ENCODE data around the gene CCDC33.

The CCDC33 gene

DNA sequence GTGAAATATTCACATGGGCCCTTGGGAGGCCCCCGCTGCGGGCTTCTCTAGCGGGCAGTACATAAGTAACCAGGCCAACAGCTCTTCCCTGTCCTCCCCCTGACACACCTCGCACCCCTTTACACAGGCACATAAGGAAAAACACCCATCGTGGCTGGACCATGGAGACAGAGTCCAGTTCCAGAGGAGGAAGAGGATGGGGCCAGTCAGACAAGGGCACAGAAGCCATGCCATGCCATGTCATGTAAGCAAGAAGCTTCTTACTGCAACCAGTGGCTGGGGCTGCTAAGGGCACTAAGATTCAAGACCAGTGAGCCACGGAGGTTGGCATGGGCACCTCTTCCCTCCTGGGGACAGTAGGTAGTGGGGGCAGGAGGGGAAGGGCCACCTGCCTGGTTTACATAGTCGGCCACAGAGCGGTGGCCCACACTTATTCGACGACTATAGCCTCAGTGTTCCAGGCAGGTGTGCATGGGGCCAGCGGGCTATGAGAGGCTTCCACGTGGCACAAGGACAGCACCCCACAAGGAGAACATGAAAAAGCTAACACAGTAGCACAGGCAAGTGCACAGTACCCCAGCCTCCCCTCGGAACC lies 137.0 kb downstream of the CCDC33 start:
- TF ChIP-seq, protein P1, sequence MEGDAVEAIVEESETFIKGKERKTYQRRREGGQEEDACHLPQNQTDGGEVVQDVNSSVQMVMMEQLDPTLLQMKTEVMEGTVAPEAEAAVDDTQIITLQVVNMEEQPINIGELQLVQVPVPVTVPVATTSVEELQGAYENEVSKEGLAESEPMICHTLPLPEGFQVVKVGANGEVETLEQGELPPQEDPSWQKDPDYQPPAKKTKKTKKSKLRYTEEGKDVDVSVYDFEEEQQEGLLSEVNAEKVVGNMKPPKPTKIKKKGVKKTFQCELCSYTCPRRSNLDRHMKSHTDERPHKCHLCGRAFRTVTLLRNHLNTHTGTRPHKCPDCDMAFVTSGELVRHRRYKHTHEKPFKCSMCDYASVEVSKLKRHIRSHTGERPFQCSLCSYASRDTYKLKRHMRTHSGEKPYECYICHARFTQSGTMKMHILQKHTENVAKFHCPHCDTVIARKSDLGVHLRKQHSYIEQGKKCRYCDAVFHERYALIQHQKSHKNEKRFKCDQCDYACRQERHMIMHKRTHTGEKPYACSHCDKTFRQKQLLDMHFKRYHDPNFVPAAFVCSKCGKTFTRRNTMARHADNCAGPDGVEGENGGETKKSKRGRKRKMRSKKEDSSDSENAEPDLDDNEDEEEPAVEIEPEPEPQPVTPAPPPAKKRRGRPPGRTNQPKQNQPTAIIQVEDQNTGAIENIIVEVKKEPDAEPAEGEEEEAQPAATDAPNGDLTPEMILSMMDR (IDR thresholded peaks at IDR 0.05; ENCODE audit: control insufficient read depth, extremely low read depth, insufficient read depth) = no peak
- no peak for DNase-seq (ENCODE audit: low read depth)
- peak overlapping the region; percentile 77; the same call in 1 of the 2 replicates for H3K4me3 ChIP-seq (ENCODE audit: low read depth, low read length)

DNA sequence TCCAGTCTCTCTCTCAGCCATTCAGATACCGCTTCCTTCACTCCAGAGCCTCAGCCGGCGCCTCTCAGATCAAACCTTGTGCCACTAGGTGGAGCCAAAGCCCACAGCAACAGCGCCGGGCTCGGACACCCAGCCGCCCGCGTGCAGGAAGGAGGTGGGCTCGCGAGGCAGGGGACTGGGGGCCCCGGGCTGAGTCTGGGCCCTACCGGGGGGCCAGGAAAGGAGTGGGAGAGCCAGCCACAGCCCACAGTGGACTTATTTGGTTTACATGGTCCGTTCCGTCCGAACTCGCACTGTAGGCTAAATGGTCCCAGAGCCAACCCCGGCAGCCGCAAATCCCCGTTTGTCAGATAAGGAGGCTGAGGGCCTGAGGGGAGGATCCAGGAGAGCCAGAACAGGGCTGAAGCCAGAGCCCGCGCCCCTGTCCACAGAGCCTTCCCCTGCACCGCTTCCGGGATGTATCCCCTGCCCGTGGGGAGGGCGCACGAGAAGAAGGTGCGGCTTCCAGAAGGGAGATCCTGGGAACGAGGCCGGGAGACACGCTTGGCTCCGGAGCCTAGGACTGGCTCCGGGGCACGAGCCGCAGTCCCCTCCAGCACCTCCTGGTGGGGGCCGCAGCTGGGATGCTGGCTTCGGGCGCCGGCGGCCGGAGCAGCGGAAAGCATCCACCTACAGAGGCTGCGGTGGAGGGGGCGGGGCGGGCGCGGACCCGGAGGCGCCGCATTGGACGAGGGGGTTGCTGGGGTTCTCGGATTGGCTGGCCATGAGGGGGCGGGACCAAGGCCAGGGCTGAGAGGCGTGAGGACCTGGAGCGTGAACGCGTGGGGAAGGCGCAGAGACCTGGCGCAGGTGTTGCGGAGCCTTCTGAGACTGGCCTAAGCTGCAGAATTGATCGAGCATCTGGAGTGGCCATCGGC lies 137.9 kb downstream of the CCDC33 start:
- DNase-seq (ENCODE audit: low read depth) = peak; percentile 77
- peak overlapping the region; percentile 77 for H3K4me3 ChIP-seq (ENCODE audit: low read depth, low read length)
- TF ChIP-seq, protein P1 (IDR thresholded peaks at IDR 0.05; ENCODE audit: control insufficient read depth, extremely low read depth, insufficient read depth) = peak; percentile 89

DNA sequence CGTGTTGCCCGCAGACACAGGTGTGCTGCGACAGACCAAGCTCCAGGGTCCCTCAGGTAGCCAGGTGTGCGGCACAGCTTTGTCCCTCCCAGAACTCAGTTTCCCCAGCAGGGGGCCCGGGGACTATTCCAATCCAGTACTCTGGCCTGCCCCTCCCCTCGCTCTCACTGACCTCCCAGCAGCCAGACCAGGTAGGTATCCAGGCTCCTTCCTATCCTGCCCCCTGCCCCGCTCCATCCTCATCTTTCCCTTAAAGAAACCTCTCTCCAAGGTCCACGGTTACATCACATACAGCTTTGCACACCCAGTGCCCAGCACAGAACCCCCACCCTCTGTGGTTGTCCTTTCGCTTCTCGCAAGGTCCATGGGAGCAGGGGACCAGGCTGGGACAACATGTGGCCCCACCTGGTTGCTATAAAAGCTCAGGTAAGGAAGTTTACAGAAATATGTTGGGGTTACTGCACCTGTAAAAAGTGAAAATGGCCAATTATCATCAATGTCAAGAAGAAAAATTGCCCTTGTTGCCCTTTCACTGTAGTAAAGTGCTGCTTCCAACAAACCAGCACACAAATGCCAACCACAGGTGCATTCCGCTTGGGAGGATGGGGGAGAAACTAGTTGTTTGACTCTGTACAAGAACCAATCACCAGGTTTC lies 138.6 kb downstream of the CCDC33 start:
- no peak for DNase-seq (ENCODE audit: low read depth)
- TF ChIP-seq, protein P1 (IDR thresholded peaks at IDR 0.05; ENCODE audit: control insufficient read depth, extremely low read depth, insufficient read depth) = peak; percentile 21; the same call in 1 of the 2 replicates
- H3K4me3 ChIP-seq (ENCODE audit: low read depth, low read length) = peak overlapping the region; percentile 77

DNA sequence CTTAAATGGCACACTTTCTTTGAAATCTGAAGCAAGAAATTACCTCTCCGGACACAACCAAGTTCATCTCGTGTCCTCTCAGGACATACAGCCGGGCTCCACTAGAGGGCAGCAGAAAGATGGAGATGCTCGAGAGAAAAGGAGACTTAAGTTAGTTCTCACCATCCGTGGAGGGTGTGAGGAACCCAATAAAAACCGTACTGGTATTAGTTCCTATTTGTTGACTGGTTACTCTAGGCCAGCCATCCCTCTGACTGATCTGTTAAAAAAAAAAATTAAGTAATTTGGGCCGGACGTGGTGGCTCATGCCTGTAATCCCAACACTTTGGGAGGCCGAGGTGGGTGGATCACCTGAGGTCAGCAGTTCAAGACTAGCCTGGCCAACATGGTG lies 139.2 kb downstream of the CCDC33 start:
- DNase-seq (ENCODE audit: low read depth) = peak; percentile 70
- no peak overlapping the region; the same call in 1 of the 2 replicates for H3K4me3 ChIP-seq (ENCODE audit: low read depth, low read length)
- TF ChIP-seq, protein P1 (IDR thresholded peaks at IDR 0.05; ENCODE audit: control insufficient read depth, extremely low read depth, insufficient read depth) = peak; percentile 83

DNA sequence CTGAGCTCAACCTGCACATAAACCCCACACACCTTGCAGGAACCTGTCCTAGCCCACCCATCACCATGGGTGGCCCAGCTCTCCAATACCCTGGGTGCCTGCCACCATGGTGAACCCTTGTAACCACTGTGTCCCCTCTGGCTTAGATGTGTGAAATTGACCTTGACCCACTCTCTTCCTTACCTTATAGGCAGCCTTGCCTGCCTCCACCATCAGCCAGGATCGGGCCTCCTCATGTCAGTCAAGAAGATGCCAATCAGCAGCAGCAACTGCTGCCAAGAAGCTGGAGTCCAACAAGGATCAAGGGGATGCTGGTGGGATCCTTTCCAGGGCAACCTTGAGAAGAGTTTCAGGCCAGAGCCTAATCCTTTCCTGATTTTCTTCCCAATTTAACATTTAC lies 140.1 kb downstream of the CCDC33 start:
- TF ChIP-seq, protein P1 (IDR thresholded peaks at IDR 0.05; ENCODE audit: control insufficient read depth, extremely low read depth, insufficient read depth) = no peak
- no peak for DNase-seq (ENCODE audit: low read depth)
- no peak overlapping the region for H3K4me3 ChIP-seq (ENCODE audit: low read depth, low read length)

DNA sequence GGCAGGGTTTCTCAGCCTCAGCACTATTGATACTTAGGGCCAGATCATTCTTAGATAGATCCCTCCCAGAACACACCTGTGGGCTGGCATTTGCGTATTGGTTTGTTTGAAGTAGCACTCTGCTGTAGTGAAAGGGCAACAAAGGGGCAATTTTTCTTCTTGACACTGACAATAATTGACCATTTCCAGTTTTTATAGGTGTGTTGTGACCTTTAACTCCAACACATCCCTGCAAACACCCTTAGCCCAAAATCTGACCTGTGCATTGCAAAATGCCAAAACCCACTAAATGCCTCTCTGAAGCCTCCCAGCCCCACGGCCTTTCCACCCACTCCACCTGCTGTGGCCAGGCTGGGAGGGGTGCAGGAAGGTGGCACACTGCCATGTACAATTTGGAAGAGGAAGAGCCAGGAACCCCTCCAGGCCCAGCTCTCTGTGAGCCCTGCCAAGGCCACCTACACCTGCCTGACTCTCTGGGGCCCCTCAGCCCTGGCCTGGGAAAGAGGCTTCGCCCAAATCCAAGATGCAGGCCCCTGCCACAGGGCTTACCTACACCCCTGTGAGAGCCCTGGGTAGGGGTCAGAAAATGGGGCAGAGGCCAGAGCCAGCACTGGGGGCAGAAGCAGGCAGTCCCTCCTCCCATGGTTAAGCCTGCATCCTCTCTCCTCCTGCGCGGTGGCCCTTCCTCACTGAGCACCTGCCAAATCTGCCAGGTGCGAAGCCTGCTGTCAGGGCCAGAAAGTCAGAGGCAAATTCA lies 140.9 kb downstream of the CCDC33 start:
- no peak overlapping the region for H3K4me3 ChIP-seq (ENCODE audit: low read depth, low read length)
- TF ChIP-seq, protein P1 (IDR thresholded peaks at IDR 0.05; ENCODE audit: control insufficient read depth, extremely low read depth, insufficient read depth) = no peak
- DNase-seq (ENCODE audit: low read depth) = no peak

Measured in LNCaP clone FGC (cell line).